ENCODE results near the gene DOCK2. TPM values are rescaled to one million over a fixed set of nuclear protein-coding genes. Genes with fewer than 3 reads are reported as not detected.
A peak's percentile ranks its signal among the peaks of the same experiment; 100 is the strongest.

The DOCK2 gene
- total and polyA plus RNA-seq, 2 donors (not counting 1 experiment from before 2014, with no cell fraction given), result 1.1 to 8.9 TPM

DNA sequence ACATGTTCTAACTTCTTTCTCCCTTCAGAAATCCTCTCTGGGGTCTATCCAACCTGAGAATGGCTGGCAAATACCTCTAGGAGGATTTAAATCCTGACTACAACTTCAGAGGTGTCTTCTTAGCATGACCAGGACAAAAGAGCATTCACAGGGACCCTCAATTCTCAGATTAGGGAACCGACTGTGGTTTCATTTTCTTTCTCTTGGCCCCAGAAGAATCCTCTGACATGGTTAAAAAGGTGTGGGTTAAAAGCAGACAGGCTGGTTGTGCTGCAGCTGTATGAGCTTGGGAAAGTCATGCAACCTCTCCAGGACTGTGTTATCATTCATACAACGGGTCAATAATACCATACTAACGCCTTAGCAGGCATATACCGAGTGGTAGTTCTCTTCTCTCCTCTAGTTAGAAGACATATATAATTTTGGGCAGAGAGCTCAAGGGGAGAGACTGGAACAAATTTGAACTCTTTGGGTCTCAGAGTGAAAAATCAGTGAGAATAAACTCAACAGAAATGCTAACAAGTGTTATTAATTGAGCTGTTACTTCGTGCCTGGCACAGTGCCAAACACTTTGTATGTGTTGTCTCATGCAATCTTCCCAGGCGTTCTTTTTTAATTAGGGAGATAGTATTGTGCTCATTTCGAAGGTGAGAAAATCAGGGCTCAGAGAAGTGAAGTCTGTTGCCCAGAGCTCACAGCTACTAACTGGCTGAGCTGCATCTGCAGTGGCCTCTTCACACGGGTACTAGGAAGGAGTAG, 308.0 kb downstream of the DOCK2 start:
- H2AFZ ChIP-seq (ENCODE audit: low read length), result no peak overlapping the region
- H3K4me1 ChIP-seq (ENCODE audit: control insufficient read depth, extremely low read depth, insufficient read depth, low read length), result peaks cover 8% of the 10 kb centered on the region
- DNase-seq (ENCODE audit: low read depth in 2 of 2), result no peak
- H3K4me2 ChIP-seq (ENCODE audit: extremely low read depth, insufficient read depth, low read length), result peak overlapping the region; percentile 48
- peak overlapping the region in 1 of 4 experiments; percentile 38 for H3K4me3 ChIP-seq (replicated peaks in 1 of 4; ENCODE audit: control extremely low read depth in 1 of 4, insufficient read depth in 1 of 4, low read depth in 3 of 4, low read length in 4 of 4)
- no peaks in the 10 kb centered on the region for H3K27me3 ChIP-seq (ENCODE audit: control insufficient read depth, insufficient read depth, low read length)
- H3K36me3 ChIP-seq (ENCODE audit: control insufficient read depth, insufficient read depth, low read length), result no peaks in the 10 kb centered on the region
- H4K20me1 ChIP-seq (ENCODE audit: control insufficient read depth, extremely low read depth, insufficient read depth, low read length), result no peaks in the 10 kb centered on the region
- H3K9me3 ChIP-seq (ENCODE audit: control insufficient read depth, insufficient read depth, low read depth, low read length), result no peaks in the 10 kb centered on the region
- TF ChIP-seq, protein P1, sequence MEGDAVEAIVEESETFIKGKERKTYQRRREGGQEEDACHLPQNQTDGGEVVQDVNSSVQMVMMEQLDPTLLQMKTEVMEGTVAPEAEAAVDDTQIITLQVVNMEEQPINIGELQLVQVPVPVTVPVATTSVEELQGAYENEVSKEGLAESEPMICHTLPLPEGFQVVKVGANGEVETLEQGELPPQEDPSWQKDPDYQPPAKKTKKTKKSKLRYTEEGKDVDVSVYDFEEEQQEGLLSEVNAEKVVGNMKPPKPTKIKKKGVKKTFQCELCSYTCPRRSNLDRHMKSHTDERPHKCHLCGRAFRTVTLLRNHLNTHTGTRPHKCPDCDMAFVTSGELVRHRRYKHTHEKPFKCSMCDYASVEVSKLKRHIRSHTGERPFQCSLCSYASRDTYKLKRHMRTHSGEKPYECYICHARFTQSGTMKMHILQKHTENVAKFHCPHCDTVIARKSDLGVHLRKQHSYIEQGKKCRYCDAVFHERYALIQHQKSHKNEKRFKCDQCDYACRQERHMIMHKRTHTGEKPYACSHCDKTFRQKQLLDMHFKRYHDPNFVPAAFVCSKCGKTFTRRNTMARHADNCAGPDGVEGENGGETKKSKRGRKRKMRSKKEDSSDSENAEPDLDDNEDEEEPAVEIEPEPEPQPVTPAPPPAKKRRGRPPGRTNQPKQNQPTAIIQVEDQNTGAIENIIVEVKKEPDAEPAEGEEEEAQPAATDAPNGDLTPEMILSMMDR (conservative IDR thresholded peaks at IDR 0.05 in 1 of 2, IDR thresholded peaks at IDR 0.05 in 1 of 2; ENCODE audit: low read depth in 1 of 2, low read length in 2 of 2), result no peak
- TF ChIP-seq EZH2 (IDR thresholded peaks at IDR 0.05; ENCODE audit: low read length, missing control alignments), result no peak
- H3K27ac ChIP-seq (ENCODE audit: insufficient read depth, low read length), result peak overlapping the region; percentile 16
- H3K79me2 ChIP-seq (ENCODE audit: control insufficient read depth, insufficient read depth, low read length), result no peaks in the 10 kb centered on the region
- H3K9ac ChIP-seq (ENCODE audit: insufficient read depth, low read length), result no peak overlapping the region

DNA sequence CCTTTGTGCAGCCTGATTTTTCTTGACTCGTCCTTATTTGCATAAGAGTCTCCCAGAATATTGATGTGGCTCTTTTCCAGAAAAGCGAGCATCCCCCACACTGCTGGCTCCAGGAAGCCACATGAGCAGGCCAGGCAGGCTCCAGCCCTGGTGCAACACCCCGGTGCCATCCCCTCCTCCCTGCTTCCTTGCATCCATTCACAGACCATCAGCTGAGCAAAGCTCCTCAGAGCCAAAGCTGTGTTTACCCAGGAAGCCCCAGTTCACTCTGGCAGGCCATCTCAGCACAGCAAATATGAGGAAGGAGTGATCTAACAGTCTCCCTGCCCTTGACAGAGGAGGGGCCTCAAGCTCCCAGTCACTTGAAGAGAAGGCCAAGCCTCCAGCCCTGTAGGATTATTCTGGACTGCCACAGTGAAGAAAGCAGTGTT, 308.8 kb downstream of the DOCK2 start:
- DNase-seq (ENCODE audit: low read depth in 2 of 2), result peak; percentile 94 to 95
- H4K20me1 ChIP-seq (ENCODE audit: control insufficient read depth, extremely low read depth, insufficient read depth, low read length), result no peaks in the 10 kb centered on the region
- H3K9me3 ChIP-seq (ENCODE audit: control insufficient read depth, insufficient read depth, low read depth, low read length), result no peaks in the 10 kb centered on the region
- H3K27me3 ChIP-seq (ENCODE audit: control insufficient read depth, insufficient read depth, low read length), result no peaks in the 10 kb centered on the region
- no peaks in the 10 kb centered on the region for H3K79me2 ChIP-seq (ENCODE audit: control insufficient read depth, insufficient read depth, low read length)
- peak overlapping the region; percentile 61 for H3K4me2 ChIP-seq (ENCODE audit: extremely low read depth, insufficient read depth, low read length)
- TF ChIP-seq EZH2 (IDR thresholded peaks at IDR 0.05; ENCODE audit: low read length, missing control alignments), result no peak
- TF ChIP-seq, protein P1 (conservative IDR thresholded peaks at IDR 0.05 in 1 of 2, IDR thresholded peaks at IDR 0.05 in 1 of 2; ENCODE audit: low read depth in 1 of 2, low read length in 2 of 2), result no peak
- peak overlapping the region in 1 of 4 experiments; percentile 38 for H3K4me3 ChIP-seq (replicated peaks in 1 of 4; ENCODE audit: control extremely low read depth in 1 of 4, insufficient read depth in 1 of 4, low read depth in 3 of 4, low read length in 4 of 4)
- no peaks in the 10 kb centered on the region for H3K36me3 ChIP-seq (ENCODE audit: control insufficient read depth, insufficient read depth, low read length)
- H3K4me1 ChIP-seq (ENCODE audit: control insufficient read depth, extremely low read depth, insufficient read depth, low read length), result peaks cover 8% of the 10 kb centered on the region
- H3K9ac ChIP-seq (ENCODE audit: insufficient read depth, low read length), result no peak overlapping the region
- peak overlapping the region; percentile 44 for H2AFZ ChIP-seq (ENCODE audit: low read length)
- H3K27ac ChIP-seq (ENCODE audit: insufficient read depth, low read length), result peak overlapping the region; percentile 70

DNA sequence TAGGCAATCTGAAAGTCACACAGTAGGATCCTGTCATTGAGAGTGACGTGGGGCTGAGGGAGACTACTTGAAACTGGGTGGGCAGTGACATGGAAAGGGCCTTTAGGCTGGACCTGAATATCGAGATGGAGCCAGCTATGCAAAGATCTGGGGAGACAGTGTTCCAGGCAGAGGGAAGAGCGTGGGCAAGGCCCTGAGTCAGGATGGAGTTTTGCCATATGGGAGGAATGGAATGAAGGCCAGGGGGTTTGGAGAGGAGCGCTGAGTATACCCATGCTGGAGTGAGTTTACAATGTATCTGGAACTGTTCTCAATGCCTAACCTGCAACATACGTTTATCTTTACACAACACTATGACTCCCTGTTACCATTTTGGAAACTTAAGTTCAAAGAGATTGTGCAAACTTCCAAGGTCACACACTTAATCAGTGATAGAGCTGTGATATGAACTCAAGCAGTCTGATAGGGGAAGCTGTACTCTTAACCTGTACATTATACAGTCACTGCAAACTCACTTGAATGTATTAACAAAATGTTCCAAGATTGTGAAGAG, 309.7 kb downstream of the DOCK2 start:
- Histone ChIP-seq H3K36me3 (ENCODE audit: control insufficient read depth, insufficient read depth, low read length) (no peaks in the 10 kb centered on the region), H2AFZ (ENCODE audit: low read length) (no peak overlapping the region), H3K4me3 (replicated peaks in 1 of 4; ENCODE audit: control extremely low read depth in 1 of 4, insufficient read depth in 1 of 4, low read depth in 3 of 4, low read length in 4 of 4) (no peak overlapping the region), H3K9ac (ENCODE audit: insufficient read depth, low read length) (no peak overlapping the region), H3K4me2 (ENCODE audit: extremely low read depth, insufficient read depth, low read length) (no peak overlapping the region), H3K79me2 (ENCODE audit: control insufficient read depth, insufficient read depth, low read length) (no peaks in the 10 kb centered on the region), H3K9me3 (ENCODE audit: control insufficient read depth, insufficient read depth, low read depth, low read length) (no peaks in the 10 kb centered on the region), H3K27me3 (ENCODE audit: control insufficient read depth, insufficient read depth, low read length) (no peaks in the 10 kb centered on the region), H3K27ac (ENCODE audit: insufficient read depth, low read length) (peak overlapping the region; percentile 70), H4K20me1 (ENCODE audit: control insufficient read depth, extremely low read depth, insufficient read depth, low read length) (no peaks in the 10 kb centered on the region), H3K4me1 (ENCODE audit: control insufficient read depth, extremely low read depth, insufficient read depth, low read length) (peaks cover 8% of the 10 kb centered on the region)
- peak; percentile 21 to 73 for DNase-seq (ENCODE audit: low read depth in 2 of 2)
- TF ChIP-seq, protein P1 (conservative IDR thresholded peaks at IDR 0.05 in 1 of 2, IDR thresholded peaks at IDR 0.05 in 1 of 2; ENCODE audit: low read depth in 1 of 2, low read length in 2 of 2), result no peak
- TF ChIP-seq EZH2 (IDR thresholded peaks at IDR 0.05; ENCODE audit: low read length, missing control alignments), result no peak

All from fibroblast of lung (primary cell).